ENCODE results near the gene MARCHF3.
A peak's percentile ranks its signal among the peaks of the same experiment; 100 is the strongest.

Gene MARCHF3

GRCh38 chr5:126872561-126873354 lies 157.6 kb downstream of the MARCHF3 start:
- Histone ChIP-seq H3K36me3 (ENCODE audit: insufficient read depth, low read length) (no peaks in the 10 kb centered on the region), H3K4me1 (ENCODE audit: insufficient read depth, low read length) (peaks cover 20% of the 10 kb centered on the region), H3K4me3 (ENCODE audit: low read length) (no peak overlapping the region), H3K9ac (ENCODE audit: low read depth, low read length) (no peak overlapping the region), H3K9me3 (ENCODE audit: insufficient read depth, low read depth, low read length) (no peaks in the 10 kb centered on the region), H3K27me3 (ENCODE audit: insufficient read depth, low read length) (no peaks in the 10 kb centered on the region), H3K27ac (ENCODE audit: low read depth, low read length) (no peak overlapping the region)
- WGBS, result 87% methylated on average over 11 of the region's 11 CpGs

DNA sequence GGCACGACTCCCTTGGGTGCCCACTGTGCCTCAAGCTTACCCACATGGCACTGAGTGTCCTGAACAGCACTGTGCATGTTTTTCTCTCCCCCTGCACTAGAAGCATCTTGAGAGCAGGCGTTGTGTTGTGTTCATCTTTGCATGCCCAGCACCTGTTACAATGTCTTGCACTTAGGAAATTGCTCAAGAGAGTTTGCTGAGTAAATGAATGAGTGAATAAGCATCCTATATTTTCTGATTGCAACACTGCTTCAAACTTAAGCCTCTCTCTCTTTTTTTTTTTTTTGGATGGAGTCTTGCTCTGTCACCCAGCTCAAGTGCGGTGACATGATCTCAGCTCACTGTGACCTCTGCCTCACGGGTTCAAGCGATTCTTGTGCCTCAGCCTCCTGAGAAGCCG lies 158.9 kb downstream of the MARCHF3 start:
- Histone ChIP-seq H3K27ac (ENCODE audit: low read depth, low read length) (no peak overlapping the region), H3K9me3 (ENCODE audit: insufficient read depth, low read depth, low read length) (no peaks in the 10 kb centered on the region), H3K4me3 (ENCODE audit: low read length) (no peak overlapping the region), H3K4me1 (ENCODE audit: insufficient read depth, low read length) (peaks cover 20% of the 10 kb centered on the region), H3K27me3 (ENCODE audit: insufficient read depth, low read length) (no peaks in the 10 kb centered on the region), H3K9ac (ENCODE audit: low read depth, low read length) (no peak overlapping the region), H3K36me3 (ENCODE audit: insufficient read depth, low read length) (no peaks in the 10 kb centered on the region)
- 94% methylated on average over 6 of the region's 6 CpGs for WGBS

GRCh38 chr5:126869005-126869451 lies 161.3 kb downstream of the MARCHF3 start:
- 17% methylated on average over 22 of the region's 22 CpGs for WGBS
- peak overlapping the region; percentile 50 for H3K4me3 ChIP-seq (ENCODE audit: low read length)
- H3K27ac ChIP-seq (ENCODE audit: low read depth, low read length), result no peak overlapping the region

GRCh38 chr5:126868338-126869004 lies 161.9 kb downstream of the MARCHF3 start:
- H3K9me3 ChIP-seq (ENCODE audit: insufficient read depth, low read depth, low read length), result no peaks in the 10 kb centered on the region
- no peaks in the 10 kb centered on the region for H3K27me3 ChIP-seq (ENCODE audit: insufficient read depth, low read length)
- H3K4me3 ChIP-seq (ENCODE audit: low read length), result peak overlapping the region; percentile 50
- H3K9ac ChIP-seq (ENCODE audit: low read depth, low read length), result no peak overlapping the region
- no peak overlapping the region for H3K27ac ChIP-seq (ENCODE audit: low read depth, low read length)
- H3K4me1 ChIP-seq (ENCODE audit: insufficient read depth, low read length), result peaks cover 14% of the 10 kb centered on the region; the same call in 1 of the 2 replicates
- no peaks in the 10 kb centered on the region for H3K36me3 ChIP-seq (ENCODE audit: insufficient read depth, low read length)
- WGBS, result 86% methylated on average over 11 of the region's 11 CpGs

More at GRCh38 chr5:126869005-126869451, 161.3 kb downstream of the MARCHF3 start:
- Histone ChIP-seq H3K36me3 (ENCODE audit: insufficient read depth, low read length) (no peaks in the 10 kb centered on the region), H3K27me3 (ENCODE audit: insufficient read depth, low read length) (no peaks in the 10 kb centered on the region), H3K4me1 (ENCODE audit: insufficient read depth, low read length) (peaks cover 14% of the 10 kb centered on the region; the same call in 1 of the 2 replicates), H3K9ac (ENCODE audit: low read depth, low read length) (no peak overlapping the region), H3K9me3 (ENCODE audit: insufficient read depth, low read depth, low read length) (no peaks in the 10 kb centered on the region)

GRCh38 chr5:126866851-126867636 lies 163.3 kb downstream of the MARCHF3 start:
- peaks cover 14% of the 10 kb centered on the region; the same call in 1 of the 2 replicates for H3K4me1 ChIP-seq (ENCODE audit: insufficient read depth, low read length)
- WGBS, result 96% methylated on average over 7 of the region's 8 CpGs

DNA sequence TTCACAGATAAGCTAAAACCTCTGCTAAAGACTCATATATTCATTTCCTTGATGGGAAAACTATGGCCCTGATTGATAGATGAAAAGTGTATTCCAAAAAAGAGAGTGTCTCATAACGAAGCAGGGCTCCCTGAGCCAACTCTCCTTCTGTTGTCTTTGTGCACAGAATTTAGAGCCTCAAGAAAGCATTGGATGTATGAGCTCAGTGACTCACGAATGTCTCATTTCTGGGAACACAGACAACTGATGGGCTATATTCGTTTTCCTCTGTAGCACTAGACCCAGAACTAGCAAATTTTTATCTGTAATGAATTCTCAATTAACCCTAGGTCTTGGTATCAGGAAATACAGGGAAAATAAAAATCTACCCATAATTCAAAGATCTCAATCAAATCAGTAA lies 165.1 kb downstream of the MARCHF3 start:
- Histone ChIP-seq H3K4me3 (ENCODE audit: low read length) (no peak overlapping the region), H3K27ac (ENCODE audit: low read depth, low read length) (no peak overlapping the region), H3K36me3 (ENCODE audit: insufficient read depth, low read length) (no peaks in the 10 kb centered on the region), H3K4me1 (ENCODE audit: insufficient read depth, low read length) (peaks cover 14% of the 10 kb centered on the region; the same call in 1 of the 2 replicates), H3K27me3 (ENCODE audit: insufficient read depth, low read length) (no peaks in the 10 kb centered on the region), H3K9me3 (ENCODE audit: insufficient read depth, low read depth, low read length) (no peaks in the 10 kb centered on the region), H3K9ac (ENCODE audit: low read depth, low read length) (no peak overlapping the region)
- WGBS, result 90% methylated on average over 3 of the region's 3 CpGs

More at GRCh38 chr5:126866851-126867636, 163.3 kb downstream of the MARCHF3 start:
- H3K4me3 ChIP-seq (ENCODE audit: low read length), result no peak overlapping the region
- H3K27ac ChIP-seq (ENCODE audit: low read depth, low read length), result no peak overlapping the region
- no peaks in the 10 kb centered on the region for H3K36me3 ChIP-seq (ENCODE audit: insufficient read depth, low read length)
- H3K9ac ChIP-seq (ENCODE audit: low read depth, low read length), result no peak overlapping the region
- H3K27me3 ChIP-seq (ENCODE audit: insufficient read depth, low read length), result no peaks in the 10 kb centered on the region
- no peaks in the 10 kb centered on the region for H3K9me3 ChIP-seq (ENCODE audit: insufficient read depth, low read depth, low read length)

DNA sequence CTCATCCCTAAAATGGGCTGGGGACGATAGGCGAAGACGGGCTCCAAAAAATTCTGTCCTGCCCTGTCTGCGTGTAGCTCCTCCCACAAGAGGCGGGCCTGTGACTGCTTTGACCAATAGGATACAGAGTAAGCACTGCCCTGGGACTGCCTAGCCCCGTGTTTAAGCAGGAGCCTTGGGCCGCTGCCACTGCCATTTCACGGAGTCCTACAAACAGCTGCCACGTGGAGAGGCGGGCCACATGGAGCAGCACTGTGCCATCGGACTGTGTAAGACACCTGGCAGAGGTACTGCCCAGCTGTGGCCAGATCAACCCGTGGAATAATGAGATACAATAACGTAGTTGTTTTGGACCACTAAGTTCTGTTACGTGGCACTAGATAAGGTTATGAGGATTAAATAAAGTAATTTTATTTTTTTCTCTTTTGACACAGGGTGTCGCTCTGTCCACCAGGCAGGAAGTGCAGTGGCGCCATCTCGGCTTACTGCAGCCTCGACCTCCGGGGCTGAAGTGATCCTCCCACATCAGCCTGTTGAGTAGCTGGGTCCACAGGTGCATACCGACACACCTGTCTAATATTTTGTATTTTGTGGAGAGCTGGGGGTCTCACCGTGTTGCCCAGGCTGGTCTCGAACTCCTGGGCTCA lies 166.2 kb downstream of the MARCHF3 start:
- H3K4me3 ChIP-seq (ENCODE audit: low read length), result no peak overlapping the region
- no peak overlapping the region for H3K27ac ChIP-seq (ENCODE audit: low read depth, low read length)
- peaks cover 6% of the 10 kb centered on the region; the same call in 1 of the 2 replicates for H3K4me1 ChIP-seq (ENCODE audit: insufficient read depth, low read length)
- H3K9ac ChIP-seq (ENCODE audit: low read depth, low read length), result no peak overlapping the region
- no peaks in the 10 kb centered on the region for H3K36me3 ChIP-seq (ENCODE audit: insufficient read depth, low read length)
- H3K9me3 ChIP-seq (ENCODE audit: insufficient read depth, low read depth, low read length), result no peaks in the 10 kb centered on the region
- 94% methylated on average over 22 of the region's 22 CpGs for WGBS
- H3K27me3 ChIP-seq (ENCODE audit: insufficient read depth, low read length), result no peaks in the 10 kb centered on the region

- Histone ChIP-seq H3K27ac (ENCODE audit: low read depth, low read length) (no peak overlapping the region), H3K4me1 (ENCODE audit: insufficient read depth, low read length) (no peaks in the 10 kb centered on the region), H3K4me3 (ENCODE audit: low read length) (no peak overlapping the region), H3K9me3 (ENCODE audit: insufficient read depth, low read depth, low read length) (no peaks in the 10 kb centered on the region), H3K36me3 (ENCODE audit: insufficient read depth, low read length) (no peaks in the 10 kb centered on the region), H3K9ac (ENCODE audit: low read depth, low read length) (no peak overlapping the region), H3K27me3 (ENCODE audit: insufficient read depth, low read length) (no peaks in the 10 kb centered on the region)
- WGBS, result 97% methylated on average over 4 of the region's 4 CpGs
Observed at GRCh38 chr5:126863402-126863801, 167.0 kb downstream of the MARCHF3 start.

- WGBS, result 70% methylated on average over 11 of the region's 11 CpGs
Observed at GRCh38 chr5:126858441-126858840, 171.9 kb downstream of the MARCHF3 start.

DNA sequence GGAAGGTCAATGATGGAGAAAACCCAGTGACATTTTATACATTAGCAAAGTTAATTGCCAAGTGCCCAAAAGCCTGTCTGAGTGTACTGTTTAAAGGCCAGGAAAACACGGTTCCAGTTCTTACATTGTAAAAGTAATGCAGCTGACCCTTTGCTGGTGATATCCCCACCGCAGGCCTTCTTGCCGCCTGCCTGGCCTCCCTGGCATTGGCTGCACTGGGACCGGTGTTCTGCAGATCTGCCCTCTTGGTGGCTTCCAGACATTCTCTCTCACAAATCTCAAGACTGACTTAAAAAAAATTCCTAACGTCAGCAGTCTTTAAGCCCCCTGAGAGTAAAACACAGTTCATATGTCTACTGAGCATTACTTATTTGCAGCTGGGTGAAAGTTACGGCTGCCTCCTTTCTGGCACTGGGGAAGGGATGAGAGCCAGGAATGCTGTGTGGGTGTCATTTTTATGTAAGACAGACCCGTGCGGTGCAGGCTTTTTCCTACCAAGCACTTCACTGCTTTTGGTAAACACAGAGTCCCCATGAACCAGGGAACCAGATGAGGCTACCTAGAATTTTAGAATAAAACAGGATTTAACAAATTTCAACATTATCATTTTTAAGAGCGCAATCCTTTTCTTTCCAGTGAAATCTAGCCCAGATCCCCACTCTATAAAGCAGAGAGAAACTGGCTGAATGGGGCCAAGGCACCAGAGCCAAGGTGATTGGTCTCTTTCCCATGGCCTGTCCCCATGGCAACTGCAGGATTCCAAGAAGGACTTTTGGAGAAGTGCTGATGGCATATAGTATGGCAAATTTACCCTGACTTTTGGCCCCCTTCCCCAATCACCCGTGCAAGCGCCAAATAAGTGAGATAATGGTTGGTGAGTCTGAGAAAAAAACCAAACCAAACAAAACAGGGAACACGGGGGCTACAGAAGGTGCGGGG lies 172.6 kb downstream of the MARCHF3 start:
- H3K4me3 ChIP-seq (ENCODE audit: low read length), result no peak overlapping the region
- WGBS, result 84% methylated on average over 13 of the region's 13 CpGs
- no peaks in the 10 kb centered on the region for H3K9me3 ChIP-seq (ENCODE audit: insufficient read depth, low read depth, low read length)
- H3K4me1 ChIP-seq (ENCODE audit: insufficient read depth, low read length), result peaks cover 9% of the 10 kb centered on the region
- H3K36me3 ChIP-seq (ENCODE audit: insufficient read depth, low read length), result no peaks in the 10 kb centered on the region
- peak overlapping the region; percentile 29; the same call in 1 of the 2 replicates for H3K27ac ChIP-seq (ENCODE audit: low read depth, low read length)
- no peaks in the 10 kb centered on the region for H3K27me3 ChIP-seq (ENCODE audit: insufficient read depth, low read length)
- H3K9ac ChIP-seq (ENCODE audit: low read depth, low read length), result no peak overlapping the region

More at GRCh38 chr5:126858441-126858840, 171.9 kb downstream of the MARCHF3 start:
- Histone ChIP-seq H3K4me1 (ENCODE audit: insufficient read depth, low read length) (peaks cover 9% of the 10 kb centered on the region), H3K4me3 (ENCODE audit: low read length) (no peak overlapping the region), H3K9ac (ENCODE audit: low read depth, low read length) (no peak overlapping the region), H3K27me3 (ENCODE audit: insufficient read depth, low read length) (no peaks in the 10 kb centered on the region), H3K36me3 (ENCODE audit: insufficient read depth, low read length) (no peaks in the 10 kb centered on the region), H3K27ac (ENCODE audit: low read depth, low read length) (no peak overlapping the region; the same call in 1 of the 2 replicates), H3K9me3 (ENCODE audit: insufficient read depth, low read depth, low read length) (no peaks in the 10 kb centered on the region)

Data from HUES64 (cell line).